Measurements from ENCODE around the gene ACSBG1. TPM values are rescaled to one million over a fixed set of nuclear protein-coding genes. Genes with fewer than 3 reads are reported as not detected.

The ACSBG1 gene
- total RNA-seq, 4 donors from 2014 or later = 75.9 to 131 (median 92.8) TPM

GRCh38 chr15:78209646-78210348, 24.6 kb downstream of the ACSBG1 start:
- no peak overlapping the region for H3K4me3 ChIP-seq (ENCODE audit: low read depth, poor library complexity, severe bottlenecking)
- 45 to 48% methylated on average over 9 of the region's 9 CpGs for WGBS, 2 donors
- TF ChIP-seq POLR2A (IDR thresholded peaks at IDR 0.05) = no peak
- TF ChIP-seq, protein P1, sequence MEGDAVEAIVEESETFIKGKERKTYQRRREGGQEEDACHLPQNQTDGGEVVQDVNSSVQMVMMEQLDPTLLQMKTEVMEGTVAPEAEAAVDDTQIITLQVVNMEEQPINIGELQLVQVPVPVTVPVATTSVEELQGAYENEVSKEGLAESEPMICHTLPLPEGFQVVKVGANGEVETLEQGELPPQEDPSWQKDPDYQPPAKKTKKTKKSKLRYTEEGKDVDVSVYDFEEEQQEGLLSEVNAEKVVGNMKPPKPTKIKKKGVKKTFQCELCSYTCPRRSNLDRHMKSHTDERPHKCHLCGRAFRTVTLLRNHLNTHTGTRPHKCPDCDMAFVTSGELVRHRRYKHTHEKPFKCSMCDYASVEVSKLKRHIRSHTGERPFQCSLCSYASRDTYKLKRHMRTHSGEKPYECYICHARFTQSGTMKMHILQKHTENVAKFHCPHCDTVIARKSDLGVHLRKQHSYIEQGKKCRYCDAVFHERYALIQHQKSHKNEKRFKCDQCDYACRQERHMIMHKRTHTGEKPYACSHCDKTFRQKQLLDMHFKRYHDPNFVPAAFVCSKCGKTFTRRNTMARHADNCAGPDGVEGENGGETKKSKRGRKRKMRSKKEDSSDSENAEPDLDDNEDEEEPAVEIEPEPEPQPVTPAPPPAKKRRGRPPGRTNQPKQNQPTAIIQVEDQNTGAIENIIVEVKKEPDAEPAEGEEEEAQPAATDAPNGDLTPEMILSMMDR (IDR thresholded peaks at IDR 0.05) = no peak
- intact Hi-C loops (cut with DNase I; ENCODE audit: low total_unique reads) = no loop called here
- DNase-seq (ENCODE audit: low spot score in 2 of 2) = peak; percentile 23 to 81

DNA sequence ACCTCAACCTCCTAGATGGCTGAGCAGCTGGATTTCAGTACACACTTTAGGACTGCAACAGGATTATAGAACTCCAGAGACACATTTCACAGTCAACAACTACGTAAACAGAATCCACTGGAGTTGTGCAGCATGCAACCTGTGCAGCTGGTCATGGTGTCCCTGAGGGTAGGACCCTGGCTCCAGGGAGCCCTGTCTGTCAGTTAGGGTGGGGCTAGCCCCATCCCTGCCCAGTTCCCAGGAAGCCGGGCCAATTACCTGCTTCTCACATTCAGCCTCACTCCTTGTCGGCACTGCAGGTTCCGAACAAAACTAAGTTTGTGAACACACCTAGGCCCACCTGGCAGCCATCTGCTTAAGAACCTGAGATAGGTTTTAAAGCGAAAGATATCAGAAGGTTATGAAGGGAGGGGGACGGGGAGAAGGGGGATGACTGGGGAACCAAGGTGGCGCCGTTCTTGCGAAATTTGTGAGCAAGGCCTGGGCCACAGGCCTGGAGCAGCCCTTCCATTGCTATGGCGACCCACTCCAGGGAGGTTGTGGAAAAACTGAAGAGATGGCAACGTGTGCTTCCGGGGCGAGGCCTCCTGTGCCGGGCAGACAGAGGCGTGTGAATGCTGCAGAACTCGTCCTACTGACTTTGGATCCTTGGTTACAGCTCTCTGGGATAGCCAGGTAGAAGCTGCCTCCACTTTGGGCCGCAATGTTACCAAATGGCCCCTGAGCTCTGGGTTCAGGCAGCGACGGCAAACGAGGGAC, 25.3 kb downstream of the ACSBG1 start:
- 55 to 57% methylated on average over 19 to 20 of the region's 20 CpGs for WGBS, 2 donors
- no peak overlapping the region for H3K4me3 ChIP-seq (ENCODE audit: low read depth, poor library complexity, severe bottlenecking)
- TF ChIP-seq POLR2A (IDR thresholded peaks at IDR 0.05) = no peak
- TF ChIP-seq, protein P1 (IDR thresholded peaks at IDR 0.05) = no peak
- intact Hi-C loops (cut with DNase I; ENCODE audit: low total_unique reads) = no loop called here
- DNase-seq (ENCODE audit: low spot score in 2 of 2) = peak; percentile 45 to 87

DNA sequence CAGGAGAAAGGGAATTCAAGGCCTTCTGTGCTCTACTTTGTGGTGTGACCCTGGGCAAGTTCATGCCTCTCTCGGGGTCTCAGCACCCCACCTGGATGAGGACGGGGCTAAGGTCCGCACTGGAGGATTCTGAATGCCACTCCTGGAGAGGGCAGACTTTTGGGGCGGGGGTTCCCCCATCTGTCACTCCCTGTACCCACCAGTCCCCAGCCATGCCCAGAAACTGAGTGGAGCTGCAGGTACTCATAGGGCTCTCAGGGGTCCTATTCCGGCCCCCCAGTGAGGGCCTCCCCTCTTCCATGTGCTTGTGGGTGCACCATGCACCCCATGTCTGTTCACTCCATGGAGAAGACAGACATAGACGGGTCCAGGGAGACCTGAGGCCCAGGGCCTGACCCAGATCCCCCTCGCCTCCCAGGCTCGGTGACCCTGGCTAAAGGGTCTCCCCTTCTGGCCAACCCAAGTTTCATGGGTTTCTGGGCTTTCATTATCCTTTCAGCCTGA, 26.0 kb downstream of the ACSBG1 start:
- 91 to 97% methylated on average over 7 to 8 of the region's 8 CpGs for WGBS, 2 donors
- TF ChIP-seq, protein P1 (IDR thresholded peaks at IDR 0.05) = no peak
- no peak for TF ChIP-seq POLR2A (IDR thresholded peaks at IDR 0.05)
- no peak overlapping the region for H3K4me3 ChIP-seq (ENCODE audit: low read depth, poor library complexity, severe bottlenecking)
- DNase-seq (ENCODE audit: low spot score in 2 of 2) = peak; percentile 11 to 83
- intact Hi-C loops (cut with DNase I; ENCODE audit: low total_unique reads) = no loop called here

GRCh38 chr15:78207641-78208340, 26.6 kb downstream of the ACSBG1 start:
- peak; percentile 11 to 43 for DNase-seq (ENCODE audit: low spot score in 2 of 2)
- TF ChIP-seq, protein P1 (IDR thresholded peaks at IDR 0.05) = no peak
- no peak for TF ChIP-seq POLR2A (IDR thresholded peaks at IDR 0.05)
- H3K4me3 ChIP-seq (ENCODE audit: low read depth, poor library complexity, severe bottlenecking) = no peak overlapping the region
- intact Hi-C loops (cut with DNase I; ENCODE audit: low total_unique reads) = no loop called here
- 75 to 88% methylated on average over 8 of the region's 8 CpGs for WGBS, 2 donors

DNA sequence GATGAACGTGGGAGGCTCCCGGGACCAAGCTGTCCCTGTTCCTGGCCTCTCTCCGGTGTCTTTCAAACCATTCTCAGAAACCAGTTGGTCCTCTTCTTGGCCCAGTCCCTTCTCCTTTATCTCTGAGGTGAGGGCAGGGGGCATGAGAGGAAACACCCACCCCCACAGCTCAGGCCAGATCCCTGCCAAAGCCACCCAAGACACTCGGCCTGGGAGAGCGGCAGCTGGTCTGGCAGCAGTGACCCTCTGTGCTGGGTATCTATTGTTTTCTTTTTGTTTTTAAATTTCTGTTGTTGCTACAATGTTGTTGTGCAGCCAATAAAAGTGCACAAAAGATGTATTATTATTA, 27.3 kb downstream of the ACSBG1 start:
- TF ChIP-seq, protein P1 (IDR thresholded peaks at IDR 0.05) = no peak
- no peak for TF ChIP-seq POLR2A (IDR thresholded peaks at IDR 0.05)
- intact Hi-C loops (cut with DNase I; ENCODE audit: low total_unique reads) = no loop called here
- peak; percentile 13 to 66 for DNase-seq (ENCODE audit: low spot score in 2 of 2)
- 60 to 75% methylated on average over 5 of the region's 5 CpGs for WGBS, 2 donors
- no peak overlapping the region for H3K4me3 ChIP-seq (ENCODE audit: low read depth, poor library complexity, severe bottlenecking)
